PFSK-1 (cell line): ENCODE data around the gene PIK3R5.

ENCODE experiments used
- FOXP2 ChIP-seq: optimal IDR thresholded peaks from 2 replicates; pipeline ENCODE3; 2011; ENCODE audit warnings: borderline replicate concordance, control low read depth, inconsistent platforms; ENCODE audit not compliant: insufficient read depth; ENCODE audit errors: extremely low read length, extremely low read depth
- POLR2AphosphoS5 ChIP-seq: IDR thresholded peaks from 2 replicates; pipeline ENCODE4 v1.6.1; 2012; ENCODE audit warnings: low read depth, mild to moderate bottlenecking, control low read depth, low read length, moderate library complexity
- REST ChIP-seq, 2 experiments: IDR thresholded peaks; 2 replicates each; pipeline versions ENCODE4 v1.6.1 to v1.8.0; 2011 to 2012; ENCODE audit warnings: low read depth in 2 of 2, low read length in 2 of 2, control low read depth in 1 of 2, inconsistent platforms in 1 of 2, mild to moderate bottlenecking in 1 of 2, moderate library complexity in 1 of 2; ENCODE audit not compliant: insufficient read depth in 1 of 2
- SIN3A ChIP-seq: IDR thresholded peaks from 2 replicates; pipeline ENCODE4 v1.6.1; 2012; ENCODE audit warnings: mild to moderate bottlenecking, low read length, moderate library complexity, borderline replicate concordance; ENCODE audit not compliant: insufficient read depth
- TAF1 ChIP-seq: IDR thresholded peaks from 2 replicates; pipeline ENCODE4 v1.6.1; 2012; ENCODE audit warnings: low read length, control low read depth, borderline replicate concordance; ENCODE audit not compliant: insufficient read depth

Gene PIK3R5

DNA sequence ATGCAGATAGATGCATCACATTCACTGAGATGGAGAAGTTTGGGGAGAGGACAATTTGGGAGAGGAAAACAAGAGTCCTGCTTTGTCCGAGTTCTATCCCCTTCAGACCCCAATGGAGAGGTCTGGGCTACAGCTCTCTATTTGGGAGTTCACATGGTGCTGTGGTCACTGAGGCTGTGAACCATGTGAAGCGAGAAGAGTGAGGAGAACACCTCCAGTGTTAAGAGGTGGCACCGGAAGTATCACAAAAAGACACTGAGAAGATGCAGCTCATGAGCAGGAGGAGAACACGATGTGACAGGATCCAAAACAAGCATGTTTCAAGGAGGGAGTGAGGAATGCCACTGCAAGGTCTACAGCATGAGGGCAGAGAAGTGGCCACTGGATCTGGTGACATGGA lies 39.7 kb downstream of the PIK3R5 start:
- TF ChIP-seq FOXP2 (no peak), SIN3A (no peak), TAF1 (no peak), POLR2AphosphoS5 (no peak), REST (IDR thresholded peaks at IDR 0.05; ENCODE audit: insufficient read depth in 1 of 2, low read depth in 2 of 2, low read length in 2 of 2) (no peak)

DNA sequence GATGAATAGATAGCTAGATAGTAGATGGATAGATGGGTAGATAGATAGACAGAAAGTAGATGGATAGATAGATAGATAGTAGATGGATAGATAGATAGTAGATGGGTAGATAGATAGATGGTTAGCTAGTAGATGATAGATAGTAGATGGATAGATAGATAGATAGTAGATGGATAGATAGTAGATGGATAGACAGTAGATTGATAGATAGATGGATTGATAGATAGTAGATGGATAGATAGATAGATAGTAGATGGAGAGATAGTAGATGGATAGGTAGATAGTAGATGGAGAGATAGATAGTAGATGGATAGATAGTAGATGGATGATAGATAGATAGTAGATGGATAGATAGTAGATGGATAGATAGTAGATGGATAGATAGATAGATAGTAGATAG lies 40.4 kb downstream of the PIK3R5 start:
- TF ChIP-seq POLR2AphosphoS5 (no peak), SIN3A (no peak), REST (IDR thresholded peaks at IDR 0.05; ENCODE audit: insufficient read depth in 1 of 2, low read depth in 2 of 2, low read length in 2 of 2) (no peak), TAF1 (no peak), FOXP2 (no peak)

DNA sequence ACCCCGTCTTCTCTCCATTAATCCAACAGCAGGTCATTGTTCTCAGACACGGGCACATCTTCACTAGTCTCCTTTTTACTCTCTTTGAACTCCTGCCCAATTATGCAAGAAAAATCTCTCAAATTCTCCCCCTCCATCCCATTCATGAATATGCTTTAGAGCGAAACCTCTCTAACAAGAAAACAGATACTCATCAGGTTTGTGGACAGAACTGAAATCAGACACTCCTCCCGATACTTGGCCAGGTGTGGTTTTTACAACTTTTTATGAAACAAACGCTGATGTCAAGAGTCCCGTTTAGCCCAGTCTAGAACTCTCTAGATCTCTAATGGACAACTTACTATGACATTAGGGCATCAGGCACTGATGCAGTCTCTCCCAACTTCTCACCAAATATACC lies 40.9 kb downstream of the PIK3R5 start:
- TF ChIP-seq REST (IDR thresholded peaks at IDR 0.05; ENCODE audit: insufficient read depth in 1 of 2, low read depth in 2 of 2, low read length in 2 of 2), result no peak
- no peak for TF ChIP-seq POLR2AphosphoS5
- TF ChIP-seq TAF1, result no peak
- no peak for TF ChIP-seq SIN3A
- TF ChIP-seq FOXP2, result no peak

DNA sequence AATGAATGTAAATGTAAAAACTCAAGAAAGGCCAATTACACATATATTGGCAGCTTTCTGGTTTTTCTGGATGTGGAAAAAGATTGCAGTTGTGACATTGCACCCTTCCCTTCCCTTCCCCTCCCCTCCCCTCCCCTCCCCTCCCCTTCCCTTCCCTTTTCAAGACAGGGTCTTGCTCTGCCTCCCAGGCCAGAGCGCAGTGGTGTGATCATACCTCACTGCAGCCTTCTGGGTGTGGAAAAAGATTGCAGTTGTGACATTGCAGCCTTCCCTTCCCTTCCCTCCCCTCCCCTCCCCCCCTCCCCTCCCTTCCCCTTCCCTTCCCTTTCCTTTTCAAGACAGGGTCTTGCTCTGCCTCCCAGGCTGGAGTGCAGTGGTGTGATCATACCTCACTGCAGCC lies 41.7 kb downstream of the PIK3R5 start:
- TF ChIP-seq FOXP2, result no peak
- no peak for TF ChIP-seq REST (IDR thresholded peaks at IDR 0.05; ENCODE audit: insufficient read depth in 1 of 2, low read depth in 2 of 2, low read length in 2 of 2)
- TF ChIP-seq POLR2AphosphoS5, result no peak

GRCh38 chr17:8922928-8923327 lies 42.6 kb downstream of the PIK3R5 start:
- TF ChIP-seq REST (IDR thresholded peaks at IDR 0.05; ENCODE audit: insufficient read depth in 1 of 2, low read depth in 2 of 2, low read length in 2 of 2) (no peak), TAF1 (no peak), FOXP2 (no peak), SIN3A (no peak), POLR2AphosphoS5 (no peak)
